Pancreas (tissue), 10 donors: Measurements from ENCODE around the gene ADAM19. TPM values are rescaled to one million over a fixed set of nuclear protein-coding genes. Genes with fewer than 3 reads are reported as not detected.

ENCODE experiments used
- ATAC-seq, 4 donors: fragments of 200-7000 bp; cut with Tn5 transposase; one replicate each; pipeline versions ENCODE4 v1.8.0 to v1.9.1; 2020; ENCODE audit warnings: mild to moderate bottlenecking in 4 of 4, moderate library complexity in 4 of 4
- DNase-seq, 6 donors: peaks; one replicate each; pipeline ENCODE4 v3.0.0-alpha.2; 2020
- FAIRE-seq: peaks from 2 replicates; lab custom pipeline; 2012; peaks lifted over from hg19 to GRCh38; lab: Jason Lieb, UNC
- H3K27ac ChIP-seq, 4 donors: fragments of 200-600 bp; sonication (generic); 1 replicate in 3 of 4; 2 replicates in 1 of 4; pipeline versions ENCODE4 v1.5.0 to v1.8.0; 2020
- H3K27me3 ChIP-seq, 4 donors: fragments of 200-600 bp; one replicate each; pipeline ENCODE4 v1.8.0; 2021
- H3K36me3 ChIP-seq, 3 donors: fragments of 200-600 bp; sonication (generic) in 1 of 3; one replicate each; pipeline versions ENCODE4 v1.5.0 to v1.8.0; 2020 to 2021
- H3K4me1 ChIP-seq, 3 donors: fragments of 200-600 bp; one replicate each; pipeline ENCODE4 v1.8.0; 2021
- H3K4me3 ChIP-seq, 4 donors: fragments of 200-600 bp; sonication (generic) in 2 of 4; one replicate each; pipeline versions ENCODE4 v1.5.0 to v1.8.0; 2020 to 2021
- H3K9me3 ChIP-seq, 4 donors: fragments of 200-600 bp; one replicate each; pipeline ENCODE4 v1.8.0; 2021
- CTCF ChIP-seq, 4 donors: fragments of 200-600 bp; sonication (generic) in 3 of 4; IDR thresholded peaks; one replicate each; pipeline versions ENCODE4 v1.5.0 to v1.8.0; 2021; ENCODE audit warnings: antibody characterized with exemption in 4 of 4
- WGBS, 2 donors: extraction: QIAGEN DNeasy Blood & Tissue Kit; methylation state at CpG; one replicate each; pipeline ENCODE4 v1.1.7; 2013; 5-methylcytosine and 5-hydroxymethylcytosine counted together
- intact Hi-C, 3 donors: fragments of 100-400 bp; cut with DNase I; formaldehyde crosslinking; loops; one replicate each; pipeline versions ENCODE4 v1.11.1 to v1.14.2; 2022
- polyA plus RNA-seq, 2 donors: library from polyadenylated mRNA; stranded (reverse); fragments of 200-250 nt; gene quantifications; one replicate each; pipeline ENCODE4 v1.2.3, GENCODE V29; 2013
- total RNA-seq, 6 donors: library from RNA; stranded (reverse); fragmentation: NEBNext Ultra II Directional in 4 of 6; extraction: Animal tissue kit (Norgen Biotek cat#: 25700) in 4 of 6; gene quantifications; one replicate each; pipeline versions ENCODE4 v1.2.1 to v1.2.4, GENCODE V29; 2021 to 2023
- donor health status: healthy with polysubstance abuse.
- donor health status: DM: no; HTN: no; CAD: no; lungs with moderate emphysema.
- donor health status: DM: no; HTN: no; CAD: no.
- donor health status: control.
- donor health status: control.
- donor health status: Bipolar disorder and iron deficiency.
- donor health status: DM: yes; HTN: yes; CAD: no.
- donor health status: DM: no; HTN: no; CAD: no.
- donor health status: DM: no; HTN: no; CAD: no.
- donor health status: DM: yes; HTN: yes; CAD: no.

Gene ADAM19
- total and polyA plus RNA-seq, 8 donors: 0.38 to 3.0 (median 0.69) TPM

- intact Hi-C loops: no loop called here
- TF ChIP-seq CTCF (IDR thresholded peaks at IDR 0.05): no peak
- Histone ChIP-seq H3K4me3 (no peak overlapping the region), H3K9me3 (no peaks in the 10 kb centered on the region), H3K27ac (no peak overlapping the region), H3K36me3 (no peaks in the 10 kb centered on the region), H3K27me3 (no peaks in the 10 kb centered on the region), H3K4me1 (no peaks in the 10 kb centered on the region)
- ATAC-seq (no peak), DNase-seq (no peak), FAIRE-seq (no peak)
Observed at GRCh38 chr5:157509587-157509986, 66.0 kb downstream of the ADAM19 start.

GRCh38 chr5:157509093-157509492, 66.5 kb downstream of the ADAM19 start:
- Histone ChIP-seq H3K27ac (no peak overlapping the region), H3K4me1 (no peaks in the 10 kb centered on the region), H3K27me3 (no peaks in the 10 kb centered on the region), H3K4me3 (no peak overlapping the region), H3K36me3 (no peaks in the 10 kb centered on the region), H3K9me3 (no peaks in the 10 kb centered on the region)
- FAIRE-seq (no peak), DNase-seq (no peak), ATAC-seq (no peak)
- intact Hi-C loops: no loop called here
- no peak for TF ChIP-seq CTCF (IDR thresholded peaks at IDR 0.05)
- WGBS, 2 donors: 90% methylated on average over 9 of the region's 9 CpGs

- DNase-seq (no peak), ATAC-seq (no peak), FAIRE-seq (no peak)
- Histone ChIP-seq H3K4me1 (no peaks in the 10 kb centered on the region), H3K27ac (no peak overlapping the region), H3K9me3 (no peaks in the 10 kb centered on the region), H3K4me3 (no peak overlapping the region), H3K36me3 (no peaks in the 10 kb centered on the region), H3K27me3 (no peaks in the 10 kb centered on the region)
- TF ChIP-seq CTCF (IDR thresholded peaks at IDR 0.05): no peak
- 78 to 80% methylated on average over 14 of the region's 14 CpGs for WGBS, 2 donors
- intact Hi-C loops: no loop called here
Observed at GRCh38 chr5:157506981-157507780, 68.4 kb downstream of the ADAM19 start.

GRCh38 chr5:157506066-157506590, 69.4 kb downstream of the ADAM19 start:
- H3K27ac ChIP-seq: no peak overlapping the region
- H3K36me3 ChIP-seq: no peaks in the 10 kb centered on the region
- DNase-seq (no peak), FAIRE-seq (no peak), ATAC-seq (no peak)
- intact Hi-C loops: no loop called here
- no peaks in the 10 kb centered on the region for H3K4me1 ChIP-seq
- H3K4me3 ChIP-seq: no peak overlapping the region
- H3K27me3 ChIP-seq: no peaks in the 10 kb centered on the region
- no peak for TF ChIP-seq CTCF (IDR thresholded peaks at IDR 0.05)
- 55 to 72% methylated on average over 3 of the region's 3 CpGs for WGBS, 2 donors
- H3K9me3 ChIP-seq: no peaks in the 10 kb centered on the region

GRCh38 chr5:157505496-157505895, 70.1 kb downstream of the ADAM19 start:
- Histone ChIP-seq H3K27ac (no peak overlapping the region), H3K36me3 (no peaks in the 10 kb centered on the region), H3K9me3 (no peaks in the 10 kb centered on the region), H3K27me3 (no peaks in the 10 kb centered on the region), H3K4me1 (no peaks in the 10 kb centered on the region), H3K4me3 (no peak overlapping the region)
- FAIRE-seq: no peak
- intact Hi-C loops: no loop called here
- no peak for TF ChIP-seq CTCF (IDR thresholded peaks at IDR 0.05)
- 90 to 94% methylated on average over 6 of the region's 6 CpGs for WGBS, 2 donors
- no peak for ATAC-seq
- no peak for DNase-seq
